GM21447 (cell line): Measurements from ENCODE around the gene POLR2M.

ENCODE experiments used
- ATAC-seq: cut with Tn5 transposase; IDR thresholded peaks from one replicate; pipeline ENCODE4 v1.9.1; 2021; ENCODE audit not compliant: unreplicated experiment

POLR2M gene

DNA sequence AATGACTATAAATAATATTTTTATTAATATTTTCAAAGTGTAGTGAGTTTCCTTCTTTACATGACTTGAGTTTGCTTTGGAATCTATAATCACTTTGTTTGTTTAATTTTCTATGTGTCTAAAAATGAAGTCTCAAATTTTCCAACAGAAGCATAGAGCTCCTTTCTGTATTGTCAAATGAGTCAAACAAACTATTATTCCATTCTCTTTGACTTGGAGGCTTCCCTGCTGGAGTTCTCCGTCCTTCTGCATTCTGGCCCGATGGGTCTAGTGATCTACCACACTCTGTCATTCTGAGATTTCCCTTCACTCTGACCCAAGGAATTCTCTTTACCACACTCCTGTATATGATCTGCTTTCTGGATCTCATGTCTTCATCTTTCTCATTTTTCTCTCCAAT lies 30.1 kb downstream of the POLR2M start:
- ATAC-seq: no peak

DNA sequence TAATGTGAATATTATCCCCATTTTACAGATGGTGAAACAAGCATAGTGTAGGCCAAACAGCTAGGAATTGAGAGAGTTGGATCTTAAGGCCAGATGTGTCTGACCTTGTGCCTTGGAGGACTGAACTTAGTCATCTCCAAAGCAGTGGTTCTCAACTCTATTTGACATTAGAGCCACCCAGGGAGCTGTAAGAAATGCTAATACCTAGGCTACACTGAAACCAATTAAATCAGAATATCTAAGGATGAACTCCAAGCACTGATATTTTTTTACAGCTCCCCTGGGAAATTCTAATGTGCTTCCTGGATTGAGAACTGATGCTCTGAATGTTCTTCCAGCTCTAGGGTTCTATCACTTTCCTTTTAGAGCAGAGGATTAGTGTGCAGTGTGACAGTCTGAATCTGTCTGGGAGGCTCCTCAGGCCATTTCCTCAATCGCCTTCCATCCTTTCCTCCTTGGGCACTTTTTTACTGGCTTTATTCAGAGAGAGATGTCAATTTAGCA lies 32.3 kb downstream of the POLR2M start:
- no peak for ATAC-seq

DNA sequence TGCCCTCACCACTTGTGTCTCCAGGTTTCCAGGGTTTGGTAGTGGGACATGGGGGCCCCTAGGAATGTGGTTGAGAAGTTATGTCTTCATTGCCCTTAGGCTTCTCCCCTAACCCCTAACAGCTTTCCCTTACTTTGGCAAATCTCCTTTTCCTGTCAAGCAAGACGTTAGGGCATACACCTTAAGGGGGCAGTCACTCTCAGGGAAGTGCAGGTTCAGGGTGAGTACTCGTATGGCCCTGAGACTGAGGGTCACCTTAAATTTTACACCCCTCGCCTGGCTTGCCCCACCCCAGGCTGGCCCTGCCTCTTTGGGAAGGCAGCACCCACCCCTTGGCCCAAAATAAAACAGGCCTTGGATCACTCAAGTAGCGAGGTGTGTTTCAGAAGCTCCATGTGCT lies 33.5 kb downstream of the POLR2M start:
- ATAC-seq: no peak

DNA sequence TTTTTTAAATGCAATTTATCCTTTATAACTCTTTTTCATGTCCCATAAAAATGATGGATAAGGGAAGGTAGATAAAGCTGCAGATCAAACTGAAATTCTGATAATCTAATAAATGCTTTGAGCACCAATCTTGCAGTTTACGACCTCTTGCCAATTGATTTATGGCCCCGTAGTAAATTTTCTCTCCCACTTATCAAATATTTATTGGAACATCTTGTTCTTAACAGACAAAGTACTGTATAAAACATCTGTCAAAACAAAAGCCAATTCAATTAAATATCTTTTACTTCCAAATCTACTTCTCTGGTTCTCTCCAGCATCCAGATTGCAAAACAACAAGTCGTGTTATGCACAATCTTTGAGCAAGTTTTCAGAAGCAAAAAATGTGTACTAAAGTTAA lies 34.6 kb downstream of the POLR2M start:
- no peak for ATAC-seq

DNA sequence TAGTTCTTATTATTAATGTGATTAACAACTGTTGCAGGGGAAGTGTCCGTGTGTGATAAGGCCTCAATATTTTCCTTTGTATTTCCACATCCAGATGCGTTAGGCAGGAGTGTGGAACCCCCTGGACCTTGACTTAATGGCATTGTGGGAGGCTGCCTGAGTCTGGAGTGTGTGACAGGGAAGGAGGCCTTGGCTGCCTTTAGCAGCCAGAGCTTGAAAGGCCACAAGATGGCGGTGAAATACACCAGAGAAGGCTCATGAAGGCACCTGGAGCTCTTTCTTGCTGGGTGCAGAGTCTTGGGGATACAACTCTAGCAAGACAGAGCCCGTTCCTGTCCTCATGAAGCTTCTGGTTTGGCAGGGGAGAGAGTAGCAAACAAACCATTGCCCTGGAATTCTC lies 36.9 kb downstream of the POLR2M start:
- ATAC-seq: no peak

DNA sequence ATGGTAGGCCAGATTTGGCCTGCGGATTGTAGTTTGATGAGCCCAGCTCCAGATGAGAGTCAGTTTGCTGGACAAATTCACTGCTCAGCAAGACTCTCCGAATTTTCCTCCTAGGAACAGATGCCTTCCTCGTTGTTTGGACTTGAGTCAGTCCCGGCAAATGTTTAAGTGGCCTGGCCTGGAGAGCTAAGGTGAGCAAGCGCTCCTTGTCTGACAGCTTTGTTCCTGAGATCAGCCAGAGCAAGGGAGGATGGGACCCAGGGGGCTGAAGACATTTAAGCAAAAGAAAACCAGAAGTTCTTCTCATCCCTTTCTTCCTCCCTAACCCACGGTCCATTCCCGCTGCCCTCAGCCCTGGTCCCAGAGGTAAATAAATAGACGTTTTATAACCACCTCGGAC lies 40.3 kb downstream of the POLR2M start:
- no peak for ATAC-seq

DNA sequence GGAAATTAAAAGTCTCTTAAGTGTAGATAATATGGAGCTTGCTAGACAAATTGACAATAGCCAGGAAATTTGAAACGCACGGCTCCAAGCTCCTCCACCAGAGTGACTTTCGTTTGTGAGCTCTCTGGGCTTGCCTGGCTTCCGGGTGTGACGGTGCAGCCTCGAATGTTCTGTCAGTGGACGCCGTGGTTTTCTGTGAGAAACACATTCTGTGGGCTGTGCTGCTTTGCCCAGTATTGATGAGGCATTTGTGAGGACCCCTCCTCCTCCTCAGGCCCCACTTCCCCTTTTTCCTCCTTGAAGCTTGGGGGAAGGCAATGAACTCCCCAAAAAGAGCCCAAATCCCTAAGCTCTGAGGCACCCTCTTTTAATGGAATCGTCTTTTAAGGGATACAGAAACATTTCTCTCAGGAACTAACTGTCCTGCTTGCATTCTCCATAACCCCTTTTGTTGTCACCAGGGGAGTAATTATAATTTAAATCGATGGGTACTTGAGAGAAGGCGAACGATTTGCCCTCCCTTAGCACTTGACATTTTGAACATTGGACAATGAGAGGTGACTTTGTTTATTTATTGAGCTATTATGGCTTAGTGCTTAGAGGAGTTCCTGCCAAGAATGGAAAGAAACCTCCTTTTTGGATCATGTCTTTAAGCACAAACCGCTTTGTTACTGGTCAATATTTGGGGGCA lies 40.8 kb downstream of the POLR2M start:
- no peak for ATAC-seq

DNA sequence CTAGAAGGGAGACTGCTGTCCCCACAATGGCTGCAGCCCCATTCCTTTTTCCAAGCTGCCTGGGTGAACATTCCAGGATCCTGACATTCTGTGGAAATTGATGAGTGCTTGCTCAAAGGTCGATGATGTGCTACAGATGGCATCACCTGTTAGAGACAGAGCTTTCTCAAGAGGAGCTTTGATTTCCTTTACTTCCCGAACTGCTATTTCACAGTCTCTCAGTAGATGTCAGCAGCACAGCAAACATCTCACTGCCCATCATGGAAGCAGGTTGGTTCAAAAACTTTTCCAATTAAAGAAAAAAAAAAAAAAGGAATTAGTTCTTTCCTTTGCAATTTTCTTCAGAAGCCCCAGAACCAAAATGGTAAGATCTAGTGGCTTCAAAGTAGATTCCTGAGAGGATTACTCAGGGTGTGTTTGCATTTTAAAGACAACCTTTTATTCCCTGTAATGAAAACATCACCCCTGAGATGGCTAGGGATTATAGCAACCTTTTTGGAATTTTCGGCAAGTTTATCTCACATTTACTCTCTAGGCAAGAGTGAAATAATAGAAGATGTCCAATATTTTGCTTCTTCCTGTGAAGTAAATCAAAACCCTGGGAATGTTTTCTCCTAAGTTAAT lies 44.8 kb downstream of the POLR2M start:
- no peak for ATAC-seq

DNA sequence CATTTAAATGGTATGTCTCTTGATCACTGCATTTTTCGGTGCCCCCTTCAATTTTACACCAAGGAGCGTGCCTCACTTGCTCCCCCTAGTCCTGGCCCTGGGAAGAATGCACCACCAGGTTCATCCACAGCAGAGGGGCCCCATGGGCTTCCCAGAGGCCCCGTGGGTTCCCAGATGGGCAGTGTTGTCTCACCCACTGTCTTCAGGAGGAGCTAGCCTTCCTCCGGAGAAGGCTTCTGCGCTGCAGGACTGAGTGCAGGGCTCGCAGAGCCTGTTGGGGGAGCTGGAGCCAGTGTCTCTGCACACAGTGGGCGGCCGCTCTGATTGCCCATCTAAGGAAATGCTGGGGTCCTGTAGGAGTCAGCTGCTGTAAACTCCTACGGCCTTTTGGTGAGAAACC lies 45.9 kb downstream of the POLR2M start:
- no peak for ATAC-seq

DNA sequence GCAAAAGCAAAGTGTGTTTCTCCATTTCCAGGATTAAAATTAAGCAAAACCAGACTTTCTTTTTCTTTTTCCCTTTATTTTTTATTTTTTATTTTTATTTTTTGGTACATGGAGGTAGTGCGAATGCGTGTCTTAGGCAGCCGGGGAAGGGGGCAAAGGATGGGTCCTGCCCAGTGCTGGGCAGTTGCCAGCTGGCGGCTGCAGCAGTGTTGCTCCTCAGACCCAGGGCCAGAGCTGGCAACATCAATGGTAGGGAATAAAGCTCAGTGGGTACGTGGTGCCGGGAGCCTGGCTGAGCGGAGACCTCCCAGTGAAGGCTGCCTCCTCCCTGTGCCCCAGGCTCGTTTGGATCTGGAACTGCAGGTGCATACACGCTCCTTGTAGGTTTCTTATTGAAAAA lies 46.3 kb downstream of the POLR2M start:
- no peak for ATAC-seq

DNA sequence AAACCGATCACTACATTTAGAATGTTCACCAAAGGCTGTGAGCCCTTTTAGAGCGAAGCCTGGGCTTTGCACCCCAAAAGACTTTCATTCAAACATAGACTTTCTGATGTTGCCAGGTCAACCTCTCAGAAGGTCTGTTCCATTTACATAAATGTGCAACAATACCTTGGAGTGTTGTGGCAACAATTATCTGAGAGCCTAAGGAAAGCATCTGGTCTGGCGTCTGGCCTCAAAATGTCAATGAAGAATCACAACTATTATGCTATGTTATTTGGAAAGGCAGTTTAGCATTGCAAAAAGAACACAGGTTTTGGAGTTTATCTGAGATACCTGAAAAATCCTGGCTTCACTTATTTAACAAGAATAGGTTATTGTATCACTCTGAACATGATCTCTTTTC lies 50.0 kb downstream of the POLR2M start:
- no peak for ATAC-seq

DNA sequence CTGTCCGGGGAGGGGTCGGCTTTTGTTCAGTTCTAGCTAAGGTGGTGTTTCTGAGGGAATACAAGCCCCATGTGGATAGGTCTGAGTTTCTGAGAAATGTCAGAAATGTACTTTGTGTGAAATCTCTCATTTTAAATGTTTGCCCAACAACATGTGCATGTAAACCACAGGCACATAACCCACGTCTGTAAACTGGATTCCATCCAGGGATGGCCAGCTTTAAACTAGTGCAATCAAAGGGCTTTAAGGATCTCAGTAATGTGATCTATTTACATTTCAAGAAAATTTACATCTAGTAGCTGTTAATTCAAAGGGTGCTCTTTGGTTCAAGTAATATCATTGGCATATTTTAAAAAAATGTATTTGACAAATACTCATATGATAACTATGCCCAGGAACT lies 52.0 kb downstream of the POLR2M start:
- ATAC-seq: no peak

DNA sequence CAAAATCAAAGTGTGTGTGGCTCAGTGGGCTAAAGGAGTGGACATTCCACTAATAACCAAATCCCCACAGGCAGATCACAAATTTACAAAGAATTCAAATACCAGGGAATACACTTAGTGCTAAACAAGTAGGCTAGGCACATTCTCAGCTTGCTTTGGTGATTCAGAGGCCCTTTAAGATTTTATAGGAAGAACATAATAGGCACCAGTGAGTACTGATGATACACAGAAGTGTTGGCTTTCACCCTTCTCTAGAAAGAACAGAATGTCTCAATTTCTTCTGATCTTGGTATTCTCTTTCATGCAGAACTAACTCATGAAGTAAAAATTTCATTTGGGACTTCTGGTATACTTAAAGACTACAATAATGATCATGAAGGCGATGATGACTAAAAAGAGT lies 55.0 kb downstream of the POLR2M start:
- no peak for ATAC-seq

DNA sequence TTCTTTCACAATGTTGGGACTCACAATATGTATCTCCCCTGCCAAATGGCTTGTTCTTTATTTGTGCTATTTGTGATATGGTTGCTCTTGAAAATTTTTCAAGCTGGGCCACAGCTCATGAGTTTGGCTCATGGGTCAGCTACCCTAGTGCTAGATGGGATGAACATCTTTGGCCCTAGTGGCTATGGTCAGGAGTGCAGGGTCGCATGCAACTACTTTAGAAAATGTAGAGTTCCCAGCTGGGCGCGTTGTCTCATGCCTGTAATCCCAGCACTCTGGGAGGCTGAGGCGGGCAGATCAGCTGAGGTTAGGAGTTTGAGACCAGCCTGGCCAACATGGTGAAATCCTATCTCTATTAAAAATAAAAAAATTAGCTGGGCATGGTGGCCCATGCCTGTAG lies 55.8 kb downstream of the POLR2M start:
- no peak for ATAC-seq

DNA sequence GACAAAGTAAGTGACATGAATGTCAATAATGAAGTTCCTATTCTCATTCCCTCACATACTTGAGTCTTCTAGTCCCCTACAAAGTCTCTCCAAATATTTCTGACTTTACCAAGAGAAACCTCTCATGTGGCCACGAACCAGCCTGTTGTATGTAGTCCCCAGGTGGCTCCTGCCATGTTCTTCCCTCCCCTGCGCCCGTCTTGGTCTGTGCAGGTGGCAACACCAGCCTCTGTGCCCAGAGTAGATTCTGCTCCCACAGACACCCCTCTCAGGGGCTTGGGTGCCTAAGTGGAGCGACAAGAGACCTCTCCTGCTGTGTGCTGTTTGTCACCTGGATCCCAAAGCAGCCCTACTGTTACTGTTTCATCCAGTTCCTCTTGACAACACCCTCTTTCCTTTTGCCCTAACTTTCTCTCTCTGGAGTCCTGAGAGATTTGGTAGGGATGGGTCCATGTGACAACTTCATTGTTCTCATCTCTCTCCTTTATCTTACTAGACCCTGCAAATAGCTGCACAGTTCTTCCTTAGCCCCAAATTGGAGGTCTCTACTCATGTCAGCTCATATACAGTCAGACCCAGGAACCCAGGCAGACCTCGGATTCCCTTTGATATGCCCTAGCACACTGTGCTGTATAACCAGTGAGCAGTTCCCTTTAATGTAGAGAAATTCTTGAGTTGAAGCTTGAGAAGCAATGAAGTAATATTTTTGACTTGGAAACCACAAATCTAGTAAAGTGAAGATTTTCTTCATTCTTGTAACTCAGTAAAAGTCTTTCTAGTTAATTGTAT lies 56.9 kb downstream of the POLR2M start:
- ATAC-seq: no peak
